HEK293 (cell line): ENCODE measurements around the gene PDK3.

Source experiments
- CTCF ChIA-PET: fragments of 350-600 bp; formaldehyde crosslinking; extraction: SDS; loops from one replicate; lab custom pipeline; 2021; ENCODE audit warnings: antibody characterized with exemption; lab: Yijun Ruan, JAX
- POLR2A ChIA-PET: fragments of 300-600 bp; formaldehyde crosslinking; extraction: SDS; loops from one replicate; lab custom pipeline; 2020; ENCODE audit warnings: antibody characterized with exemption, inconsistent platforms; lab: Yijun Ruan, JAX
- H3K27ac ChIP-seq: fragments of 200-500 bp; sonication (Bioruptor generic); 2 replicates; pipeline ENCODE4 v1.5.1; 2014; ENCODE audit warnings: low read depth, low read length, control low read depth, inconsistent platforms; ENCODE audit errors: extremely low read depth
- H3K36me3 ChIP-seq, 2 experiments: fragments of 200-500 bp in 1 of 2; sonication (Bioruptor generic) in 1 of 2; 1 replicate in 1 of 2; 2 replicates in 1 of 2; pipeline ENCODE4 v1.5.1; 2014 to 2017; ENCODE audit warnings: inconsistent platforms in 2 of 2, low read length in 2 of 2; ENCODE audit not compliant: control insufficient read depth in 2 of 2, insufficient read depth in 1 of 2
- H3K4me1 ChIP-seq: fragments of 200-500 bp; sonication (Bioruptor generic); 2 replicates; pipeline ENCODE4 v1.5.1; 2014; ENCODE audit warnings: mild to moderate bottlenecking, low read length, inconsistent platforms; ENCODE audit not compliant: control insufficient read depth, insufficient read depth
- H3K4me3 ChIP-seq: 2 replicates; pipeline ENCODE4 v1.5.1; 2011; ENCODE audit warnings: low read depth, mild to moderate bottlenecking, control low read depth, low read length, moderate library complexity
- H3K9me3 ChIP-seq: fragments of 200-500 bp; sonication (Bioruptor generic); 2 replicates; pipeline ENCODE4 v1.5.1; 2014; ENCODE audit warnings: low read depth, low read length, inconsistent platforms; ENCODE audit not compliant: control insufficient read depth, insufficient read depth
- KLF8 ChIP-seq: fragments of 450-650 bp; formaldehyde crosslinking; IDR thresholded peaks from 2 replicates; pipeline ENCODE4 v1.5.1; 2016; ENCODE audit warnings: missing biosample characterization, missing genetic modification characterization
- MEIS1 ChIP-seq: sonication (generic); formaldehyde crosslinking; IDR thresholded peaks from 2 replicates; pipeline ENCODE4 v1.8.1; 2022; ENCODE audit warnings: missing genetic modification reagents, mild to moderate bottlenecking, borderline replicate concordance
- REPIN1 ChIP-seq: fragments of 450-650 bp; formaldehyde crosslinking; IDR thresholded peaks from 2 replicates; pipeline ENCODE4 v1.5.1; 2017; ENCODE audit warnings: missing biosample characterization, missing genetic modification characterization, low read depth
- SCRT1 ChIP-seq: fragments of 450-650 bp; formaldehyde crosslinking; IDR thresholded peaks from 2 replicates; pipeline ENCODE4 v1.5.1; 2016; ENCODE audit warnings: missing biosample characterization, missing genetic modification characterization, borderline replicate concordance
- SCRT2 ChIP-seq: fragments of 450-650 bp; formaldehyde crosslinking; IDR thresholded peaks from 2 replicates; pipeline ENCODE4 v1.5.1; 2016; ENCODE audit warnings: missing biosample characterization, missing genetic modification characterization
- ZBTB1 ChIP-seq: fragments of 450-650 bp; formaldehyde crosslinking; IDR thresholded peaks from 2 replicates; pipeline ENCODE4 v1.5.1; 2016; ENCODE audit warnings: missing biosample characterization, missing genetic modification characterization
- ZFP69B ChIP-seq: fragments of 450-650 bp; formaldehyde crosslinking; IDR thresholded peaks from 2 replicates; pipeline ENCODE4 v1.5.1; 2016; ENCODE audit warnings: missing biosample characterization, missing genetic modification characterization
- ZNF140 ChIP-seq: fragments of 450-650 bp; formaldehyde crosslinking; IDR thresholded peaks from 2 replicates; pipeline ENCODE4 v1.5.1; 2016; ENCODE audit warnings: missing biosample characterization, missing genetic modification characterization
- ZNF155 ChIP-seq: fragments of 450-650 bp; formaldehyde crosslinking; IDR thresholded peaks from 2 replicates; pipeline ENCODE4 v1.5.1; 2016; ENCODE audit warnings: missing biosample characterization, missing genetic modification characterization
- ZNF2 ChIP-seq: fragments of 450-650 bp; formaldehyde crosslinking; IDR thresholded peaks from 2 replicates; pipeline ENCODE4 v1.5.1; 2016; ENCODE audit warnings: missing biosample characterization, missing genetic modification characterization
- ZNF274 ChIP-seq, 2 experiments: fragments of 200-500 bp in 1 of 2; fragments of 450-650 bp in 1 of 2; sonication (Bioruptor generic) in 1 of 2; formaldehyde crosslinking in 1 of 2; IDR thresholded peaks; 2 replicates each; pipeline versions ENCODE4 v1.5.1 to v1.6.1; 2014 to 2016; ENCODE audit warnings: borderline replicate concordance in 1 of 2, inconsistent platforms in 1 of 2, low read length in 1 of 2, missing biosample characterization in 1 of 2, missing genetic modification characterization in 1 of 2
- ZNF513 ChIP-seq: fragments of 450-650 bp; IDR thresholded peaks from 2 replicates; pipeline ENCODE4 v1.5.1; 2018; ENCODE audit warnings: missing biosample characterization, missing genetic modification characterization
- ZNF521 ChIP-seq: fragments of 450-650 bp; formaldehyde crosslinking; IDR thresholded peaks from 2 replicates; pipeline ENCODE4 v1.5.1; 2017; ENCODE audit warnings: missing biosample characterization, mild to moderate bottlenecking, missing genetic modification characterization
- ZNF571 ChIP-seq: fragments of 450-650 bp; formaldehyde crosslinking; IDR thresholded peaks from 2 replicates; pipeline ENCODE4 v1.5.0; 2017; ENCODE audit warnings: missing biosample characterization, missing genetic modification characterization
- ZNF654 ChIP-seq: fragments of 450-650 bp; formaldehyde crosslinking; IDR thresholded peaks from 2 replicates; pipeline ENCODE4 v1.5.1; 2016; ENCODE audit warnings: low read depth, missing biosample characterization, missing genetic modification characterization
- ZNF776 ChIP-seq: fragments of 450-650 bp; formaldehyde crosslinking; IDR thresholded peaks from 2 replicates; pipeline ENCODE4 v1.5.0; 2017; ENCODE audit warnings: missing biosample characterization, missing genetic modification characterization, borderline replicate concordance
- ZNF791 ChIP-seq: fragments of 450-650 bp; formaldehyde crosslinking; IDR thresholded peaks from 2 replicates; pipeline ENCODE4 v1.5.1; 2016; ENCODE audit warnings: missing biosample characterization, missing genetic modification characterization
- ZSCAN23 ChIP-seq: fragments of 450-650 bp; formaldehyde crosslinking; IDR thresholded peaks from 2 replicates; pipeline ENCODE4 v1.5.1; 2016; ENCODE audit warnings: missing biosample characterization, missing genetic modification characterization
- ZSCAN30 ChIP-seq: fragments of 450-650 bp; IDR thresholded peaks from 2 replicates; pipeline ENCODE4 v1.5.1; 2018; ENCODE audit warnings: missing biosample characterization, mild to moderate bottlenecking, missing genetic modification characterization, moderate library complexity
- ZXDB ChIP-seq: fragments of 450-650 bp; formaldehyde crosslinking; IDR thresholded peaks from 2 replicates; pipeline ENCODE4 v1.5.1; 2016; ENCODE audit warnings: missing biosample characterization, missing genetic modification characterization

PDK3 gene

GRCh38 chrX:24561121-24561520, 96.0 kb downstream of the PDK3 start:
- no peaks in the 10 kb centered on the region for H3K9me3 ChIP-seq
- TF ChIP-seq ZNF654 (peak; percentile 59), ZNF274 (IDR thresholded peaks at IDR 0.05; ENCODE audit: low read length) (no peak), ZNF274 (tag by site-specific recombination; IDR thresholded peaks at IDR 0.05; ENCODE audit: borderline replicate concordance) (no peak), ZNF140 (no peak), REPIN1 (no peak)
- no peaks in the 10 kb centered on the region for H3K4me1 ChIP-seq
- ChIA-PET POLR2A (no interaction called here), CTCF (interaction anchor here (0.6 to 2.2 kb wide), 11 partner anchors 10 to 255 kb away, joined by 3 to 18 read pairs (median 5); no protein-coding TSS in a partner anchor)
- H3K36me3 ChIP-seq: no peaks in the 10 kb centered on the region
- H3K4me3 ChIP-seq: no peak overlapping the region
- H3K27ac ChIP-seq: no peak overlapping the region

GRCh38 chrX:24563291-24564010, 98.4 kb downstream of the PDK3 start:
- ChIA-PET CTCF (interaction anchor here (0.6 to 1.8 kb wide), 2 partner anchors 167 to 479 kb away, joined by 3 to 5 read pairs; no protein-coding TSS in a partner anchor), POLR2A (no interaction called here)
- Histone ChIP-seq H3K9me3 (no peaks in the 10 kb centered on the region), H3K4me3 (no peak overlapping the region), H3K36me3 (no peaks in the 10 kb centered on the region), H3K27ac (no peak overlapping the region), H3K4me1 (no peaks in the 10 kb centered on the region)
- TF ChIP-seq MEIS1 (CRISPR knock-in tag) (no peak), SCRT2 (tag by site-specific recombination) (0 out of 2 replicates have a peak, but pooled peaks have one; percentile 36), ZSCAN30 (tag by site-specific recombination) (no peak), SCRT1 (tag by site-specific recombination) (0 out of 2 replicates have a peak, but pooled peaks have one; percentile 24)

- Histone ChIP-seq H3K4me1 (no peaks in the 10 kb centered on the region), H3K4me3 (no peak overlapping the region), H3K9me3 (no peaks in the 10 kb centered on the region)
- POLR2A ChIA-PET: no interaction called here
- TF ChIP-seq ZNF791 (tag by site-specific recombination): no peak
- TF ChIP-seq ZFP69B (tag by site-specific recombination): no peak
- TF ChIP-seq, all 188 proteins: peak for 0
- CTCF ChIA-PET: no interaction called here
- no peaks in the 10 kb centered on the region for H3K36me3 ChIP-seq
- no peak overlapping the region for H3K27ac ChIP-seq
Observed at GRCh38 chrX:24566240-24566639, 101.2 kb downstream of the PDK3 start.

GRCh38 chrX:24567169-24567568, 102.1 kb downstream of the PDK3 start:
- no peak overlapping the region for H3K4me3 ChIP-seq
- H3K4me1 ChIP-seq: no peaks in the 10 kb centered on the region
- ChIA-PET POLR2A (no interaction called here), CTCF (interaction anchor here (1.0 kb wide), 1 partner anchor 171 kb away, joined by 5 read pairs; no protein-coding TSS in a partner anchor)
- no peaks in the 10 kb centered on the region for H3K9me3 ChIP-seq
- H3K27ac ChIP-seq: no peak overlapping the region
- no peaks in the 10 kb centered on the region for H3K36me3 ChIP-seq
- no peak for TF ChIP-seq ZBTB1 (tag by site-specific recombination)
- TF ChIP-seq ZSCAN30 (tag by site-specific recombination): no peak
- no peak for TF ChIP-seq ZNF521 (tag by site-specific recombination)
- TF ChIP-seq ZNF776: no peak

- TF ChIP-seq ZNF513 (tag by site-specific recombination) (no peak), ZNF571 (no peak), ZSCAN23 (tag by site-specific recombination) (no peak), MEIS1 (CRISPR knock-in tag) (no peak), ZNF2 (tag by site-specific recombination) (no peak), ZXDB (tag by site-specific recombination) (no peak), KLF8 (tag by site-specific recombination) (no peak), ZNF155 (no peak)
- Histone ChIP-seq H3K4me3 (no peak overlapping the region), H3K9me3 (no peaks in the 10 kb centered on the region), H3K4me1 (no peaks in the 10 kb centered on the region), H3K27ac (no peak overlapping the region), H3K36me3 (no peaks in the 10 kb centered on the region)
- CTCF ChIA-PET: no interaction called here
- POLR2A ChIA-PET: no interaction called here
Observed at GRCh38 chrX:24574743-24575142, 109.7 kb downstream of the PDK3 start.
